T-helper 1 cell (primary cell): ENCODE data around the gene ZDHHC6.
"Not testable (repeated sequence)": the region's sequence is repeated elsewhere in the genome, so short reads cannot be mapped to it uniquely, and the experiment has no call there.

Experiments used
- DNase-seq, 5 donors: peaks; one replicate each; pipeline ENCODE4 v3.0.0-alpha.2; 2012 to 2020

ZDHHC6 gene

GRCh38 chr10:112446055-112446854 is 459 bp downstream of the ZDHHC6 start:
- peak in 1 of 5 donors; percentile 12 for DNase-seq

GRCh38 chr10:112442063-112442462 is 4.7 kb downstream of the ZDHHC6 start:
- peak in 1 of 5 donors; percentile 38 for DNase-seq

- no peak for DNase-seq
Measured at GRCh38 chr10:112441520-112441919, 5.2 kb downstream of the ZDHHC6 start.

GRCh38 chr10:112438356-112438755 is 8.4 kb downstream of the ZDHHC6 start:
- no peak for DNase-seq

- DNase-seq = peak in 1 of 5 donors; percentile 32
Measured at GRCh38 chr10:112434988-112435619, 11.6 kb downstream of the ZDHHC6 start.

- no peak for DNase-seq
Measured at GRCh38 chr10:112433136-112433535, 13.6 kb downstream of the ZDHHC6 start.

GRCh38 chr10:112429654-112430230 is 17.0 kb downstream of the ZDHHC6 start:
- DNase-seq = no peak

- DNase-seq = no peak
Measured at GRCh38 chr10:112429147-112429546, 17.6 kb downstream of the ZDHHC6 start.

- no peak for DNase-seq
Measured at GRCh38 chr10:112426111-112426510, 20.6 kb downstream of the ZDHHC6 start.

GRCh38 chr10:112424651-112425050 is 22.1 kb downstream of the ZDHHC6 start:
- no peak for DNase-seq

GRCh38 chr10:112421731-112422130 is 25.0 kb downstream of the ZDHHC6 start:
- DNase-seq = no peak

- DNase-seq = no peak
Measured at GRCh38 chr10:112412696-112413095, 34.0 kb downstream of the ZDHHC6 start.

- DNase-seq = no peak
Measured at GRCh38 chr10:112409755-112410154, 37.0 kb downstream of the ZDHHC6 start.

- no peak for DNase-seq
Measured at GRCh38 chr10:112409299-112409698, 37.4 kb downstream of the ZDHHC6 start.

GRCh38 chr10:112407696-112408095 is 39.0 kb downstream of the ZDHHC6 start:
- no peak for DNase-seq

GRCh38 chr10:112406806-112407205 is 39.9 kb downstream of the ZDHHC6 start:
- DNase-seq = not testable (repeated sequence)

GRCh38 chr10:112404617-112405016 is 42.1 kb downstream of the ZDHHC6 start:
- DNase-seq = no peak

GRCh38 chr10:112402917-112403316 is 43.8 kb downstream of the ZDHHC6 start:
- no peak for DNase-seq

GRCh38 chr10:112397592-112397991 is 49.1 kb downstream of the ZDHHC6 start:
- DNase-seq = no peak

- no peak for DNase-seq
Measured at GRCh38 chr10:112395809-112396530, 50.7 kb downstream of the ZDHHC6 start.

GRCh38 chr10:112394475-112394875 is 52.2 kb downstream of the ZDHHC6 start:
- no peak for DNase-seq

- no peak for DNase-seq
Measured at GRCh38 chr10:112393827-112394226, 52.9 kb downstream of the ZDHHC6 start.

- no peak for DNase-seq
Measured at GRCh38 chr10:112393341-112393740, 53.4 kb downstream of the ZDHHC6 start.
